WTC11 (cell line): Measurements from ENCODE around the gene BNIP1. TPM values are rescaled to one million over a fixed set of nuclear protein-coding genes. Genes with fewer than 3 reads are reported as not detected.

Source experiments
- AFF4 ChIP-seq: sonication (generic); formaldehyde crosslinking; IDR thresholded peaks from 2 replicates; pipeline ENCODE4 v1.8.1; 2023; ENCODE audit warnings: mild to moderate bottlenecking, missing genetic modification reagents, borderline replicate concordance
- ATF1 ChIP-seq: sonication (generic); formaldehyde crosslinking; IDR thresholded peaks from 2 replicates; pipeline ENCODE4 v1.8.1; 2023; ENCODE audit warnings: mild to moderate bottlenecking, moderate library complexity, missing genetic modification reagents
- ATF3 ChIP-seq: sonication (generic); formaldehyde crosslinking; conservative IDR thresholded peaks from 2 replicates; pipeline ENCODE4 v1.8.1; 2022; ENCODE audit warnings: mild to moderate bottlenecking, missing genetic modification reagents
- CREB1 ChIP-seq: sonication (generic); formaldehyde crosslinking; IDR thresholded peaks from 2 replicates; pipeline ENCODE4 v1.8.0; 2023; ENCODE audit warnings: mild to moderate bottlenecking, missing genetic modification reagents
- EMX1 ChIP-seq: fragments of 250-450 bp; sonication (Bioruptor Pico); IDR thresholded peaks from 2 replicates; pipeline ENCODE4 v1.8.0; 2021; ENCODE audit warnings: mild to moderate bottlenecking
- FOXK1 ChIP-seq: sonication (generic); formaldehyde crosslinking; IDR thresholded peaks from 2 replicates; pipeline ENCODE4 v1.8.0; 2022; ENCODE audit warnings: mild to moderate bottlenecking, moderate library complexity, missing genetic modification reagents
- FOXP1 ChIP-seq: sonication (generic); formaldehyde crosslinking; IDR thresholded peaks from 2 replicates; pipeline ENCODE4 v1.8.0; 2022; ENCODE audit warnings: missing genetic modification reagents, mild to moderate bottlenecking, moderate library complexity, borderline replicate concordance
- HMGA2 ChIP-seq: fragments of 250-450 bp; sonication (Bioruptor Pico); IDR thresholded peaks from 2 replicates; pipeline ENCODE4 v1.4.0; 2021; ENCODE audit warnings: mild to moderate bottlenecking, moderate library complexity
- HMGXB4 ChIP-seq: sonication (generic); formaldehyde crosslinking; IDR thresholded peaks from 2 replicates; pipeline ENCODE4 v1.8.1; 2023; ENCODE audit warnings: mild to moderate bottlenecking, moderate library complexity, missing genetic modification reagents
- JAZF1 ChIP-seq: fragments of 250-450 bp; sonication (Bioruptor Pico); IDR thresholded peaks from 2 replicates; pipeline ENCODE4 v1.9.0; 2021; ENCODE audit warnings: moderate library complexity, mild to moderate bottlenecking, inconsistent platforms
- JUN ChIP-seq: sonication (generic); formaldehyde crosslinking; IDR thresholded peaks from 2 replicates; pipeline ENCODE4 v1.8.0; 2023; ENCODE audit warnings: mild to moderate bottlenecking, missing genetic modification reagents
- MAX ChIP-seq: sonication (generic); formaldehyde crosslinking; IDR thresholded peaks from 2 replicates; pipeline ENCODE4 v1.8.0; 2022; ENCODE audit warnings: mild to moderate bottlenecking, missing genetic modification reagents
- MYBL2 ChIP-seq: sonication (generic); formaldehyde crosslinking; IDR thresholded peaks from 2 replicates; pipeline ENCODE4 v1.8.1; 2023; ENCODE audit warnings: mild to moderate bottlenecking, moderate library complexity, missing genetic modification reagents
- NFE2L1 ChIP-seq: sonication (generic); formaldehyde crosslinking; IDR thresholded peaks from 2 replicates; pipeline ENCODE4 v1.8.1; 2023; ENCODE audit warnings: missing genetic modification reagents
- NR2C2 ChIP-seq: sonication (generic); formaldehyde crosslinking; IDR thresholded peaks from 2 replicates; pipeline ENCODE4 v1.8.0; 2022; ENCODE audit warnings: mild to moderate bottlenecking, missing genetic modification reagents
- OVOL2 ChIP-seq: fragments of 250-450 bp; sonication (Bioruptor Pico); IDR thresholded peaks from 2 replicates; pipeline ENCODE4 v1.9.0; 2021; ENCODE audit warnings: mild to moderate bottlenecking, borderline replicate concordance
- RORB ChIP-seq: fragments of 250-450 bp; sonication (Bioruptor Pico); IDR thresholded peaks from 2 replicates; pipeline ENCODE4 v1.9.0; 2021; ENCODE audit warnings: mild to moderate bottlenecking
- SMAD4 ChIP-seq: sonication (generic); formaldehyde crosslinking; IDR thresholded peaks from 2 replicates; pipeline ENCODE4 v1.8.0; 2022; ENCODE audit warnings: mild to moderate bottlenecking, missing genetic modification reagents
- SOX15 ChIP-seq: fragments of 250-450 bp; sonication (Bioruptor Pico); IDR thresholded peaks from 2 replicates; pipeline ENCODE4 v1.9.0; 2021; ENCODE audit warnings: mild to moderate bottlenecking
- TCF7 ChIP-seq: sonication (generic); formaldehyde crosslinking; IDR thresholded peaks from 2 replicates; pipeline ENCODE4 v1.8.0; 2022; ENCODE audit warnings: mild to moderate bottlenecking, low read depth, missing genetic modification reagents, moderate library complexity
- TEAD1 ChIP-seq: sonication (generic); formaldehyde crosslinking; IDR thresholded peaks from 2 replicates; pipeline ENCODE4 v1.8.0; 2022; ENCODE audit warnings: mild to moderate bottlenecking, missing genetic modification reagents
- TEAD4 ChIP-seq: sonication (generic); formaldehyde crosslinking; IDR thresholded peaks from 2 replicates; pipeline ENCODE4 v1.8.0; 2022; ENCODE audit warnings: mild to moderate bottlenecking, missing genetic modification reagents
- TP53 ChIP-seq: sonication (generic); formaldehyde crosslinking; IDR thresholded peaks from 2 replicates; pipeline ENCODE4 v1.8.1; 2023; ENCODE audit warnings: mild to moderate bottlenecking, missing genetic modification reagents
- ZNF121 ChIP-seq: sonication (generic); formaldehyde crosslinking; IDR thresholded peaks from 2 replicates; pipeline ENCODE4 v1.8.0; 2023; ENCODE audit warnings: missing genetic modification reagents
- ZNF671 ChIP-seq: fragments of 250-450 bp; sonication (Bioruptor Pico); IDR thresholded peaks from 2 replicates; pipeline ENCODE4 v1.8.0; 2021; ENCODE audit warnings: mild to moderate bottlenecking
- total RNA-seq: library from RNA; stranded (reverse); gene quantifications from 3 replicates; pipeline ENCODE4 v1.2.3, GENCODE V29; 2021
- TF ChIP-seq, protein P1 (sequence below): sonication (generic); formaldehyde crosslinking; IDR thresholded peaks from 2 replicates; pipeline ENCODE4 v1.8.0; 2022; ENCODE audit warnings: mild to moderate bottlenecking, missing genetic modification reagents
- TF ChIP-seq, protein P2 (sequence below): sonication (generic); formaldehyde crosslinking; IDR thresholded peaks from 2 replicates; pipeline ENCODE4 v1.8.1; 2023; ENCODE audit warnings: mild to moderate bottlenecking, missing genetic modification reagents, moderate library complexity
- TF ChIP-seq, protein P3 (sequence below): sonication (generic); formaldehyde crosslinking; conservative IDR thresholded peaks from 2 replicates; pipeline ENCODE4 v1.8.1; 2023; ENCODE audit warnings: mild to moderate bottlenecking, low read depth, missing genetic modification reagents, moderate library complexity

Gene BNIP1
- total RNA-seq, 1 experiment from 2014 or later: 15.4 TPM

DNA sequence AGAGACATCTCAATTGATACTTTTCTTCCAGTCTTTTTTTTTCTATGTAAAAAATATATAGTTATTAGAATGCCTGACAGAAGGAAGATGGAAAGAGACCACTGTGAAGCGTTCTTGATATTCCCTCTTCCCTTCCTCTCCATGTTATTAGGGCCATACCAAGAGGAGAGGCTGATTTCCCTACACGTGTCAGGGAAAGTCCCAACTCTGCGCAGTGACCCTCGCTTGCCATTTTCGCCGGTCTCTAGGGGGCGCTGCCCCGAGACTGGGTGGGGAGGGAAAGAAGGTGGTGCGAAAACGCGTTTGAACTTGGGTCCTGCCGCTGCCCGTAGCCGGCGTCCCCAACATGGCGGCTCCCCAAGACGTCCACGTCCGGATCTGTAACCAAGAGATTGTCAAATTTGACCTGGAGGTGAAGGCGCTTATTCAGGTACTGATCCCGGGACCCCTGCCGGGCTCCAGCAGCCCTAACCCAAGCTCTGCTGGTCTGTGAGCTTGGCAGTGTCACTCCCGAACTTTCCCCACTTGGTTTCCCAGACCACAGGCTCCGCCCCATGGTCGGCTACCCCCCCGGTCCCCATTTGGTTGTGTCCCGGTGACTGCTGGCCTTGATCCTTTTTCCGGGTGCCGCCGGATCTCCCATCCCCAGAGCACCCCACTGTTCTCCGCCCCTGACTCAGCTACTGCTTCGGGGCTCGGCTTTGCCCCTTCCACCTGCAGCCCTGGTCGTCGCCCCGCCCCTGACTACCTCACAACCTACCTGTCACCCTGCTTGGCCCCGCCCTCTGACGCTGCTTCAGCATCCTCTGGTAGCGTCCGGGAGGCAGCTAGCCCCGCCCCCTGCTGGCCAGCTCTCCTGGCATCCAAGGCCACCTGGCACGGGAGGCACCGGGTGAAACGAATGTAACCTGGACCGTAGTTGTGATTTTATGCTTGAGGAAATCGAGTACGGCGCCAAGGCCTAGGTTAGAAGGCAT is at the start of gene BNIP1 (continued):
- no peak for TF ChIP-seq ATF1 (CRISPR knock-in tag)
- peak; percentile 77 for TF ChIP-seq MAX (CRISPR knock-in tag)
- no peak for TF ChIP-seq ATF3 (CRISPR knock-in tag)
- no peak for TF ChIP-seq JUN
- TF ChIP-seq, protein P1, sequence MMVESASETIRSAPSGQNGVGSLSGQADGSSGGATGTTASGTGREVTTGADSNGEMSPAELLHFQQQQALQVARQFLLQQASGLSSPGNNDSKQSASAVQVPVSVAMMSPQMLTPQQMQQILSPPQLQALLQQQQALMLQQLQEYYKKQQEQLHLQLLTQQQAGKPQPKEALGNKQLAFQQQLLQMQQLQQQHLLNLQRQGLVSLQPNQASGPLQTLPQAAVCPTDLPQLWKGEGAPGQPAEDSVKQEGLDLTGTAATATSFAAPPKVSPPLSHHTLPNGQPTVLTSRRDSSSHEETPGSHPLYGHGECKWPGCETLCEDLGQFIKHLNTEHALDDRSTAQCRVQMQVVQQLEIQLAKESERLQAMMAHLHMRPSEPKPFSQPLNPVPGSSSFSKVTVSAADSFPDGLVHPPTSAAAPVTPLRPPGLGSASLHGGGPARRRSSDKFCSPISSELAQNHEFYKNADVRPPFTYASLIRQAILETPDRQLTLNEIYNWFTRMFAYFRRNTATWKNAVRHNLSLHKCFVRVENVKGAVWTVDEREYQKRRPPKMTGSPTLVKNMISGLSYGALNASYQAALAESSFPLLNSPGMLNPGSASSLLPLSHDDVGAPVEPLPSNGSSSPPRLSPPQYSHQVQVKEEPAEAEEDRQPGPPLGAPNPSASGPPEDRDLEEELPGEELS (CRISPR knock-in tag): peak; percentile 66; the same call in 1 of the 2 replicates
- TF ChIP-seq ZNF671 (CRISPR knock-in tag): no peak
- TF ChIP-seq ZNF121 (CRISPR knock-in tag): no peak
- no peak; the same call in 1 of the 2 replicates for TF ChIP-seq HMGXB4 (CRISPR knock-in tag)
- peak; percentile 22; the same call in 1 of the 2 replicates for TF ChIP-seq MYBL2
- no peak for TF ChIP-seq FOXP1 (CRISPR knock-in tag)
- no peak for TF ChIP-seq CREB1
- no peak for TF ChIP-seq SMAD4 (CRISPR knock-in tag)
- no peak for TF ChIP-seq AFF4 (CRISPR knock-in tag)
- no peak for TF ChIP-seq JAZF1 (CRISPR knock-in tag)
- TF ChIP-seq NFE2L1 (CRISPR knock-in tag): 0 out of 2 replicates have a peak, but pooled peaks have one; percentile 35
- no peak for TF ChIP-seq OVOL2 (CRISPR knock-in tag)
- no peak for TF ChIP-seq NR2C2 (CRISPR knock-in tag)
- TF ChIP-seq TP53 (CRISPR knock-in tag): no peak
- no peak for TF ChIP-seq TEAD4 (CRISPR knock-in tag)
- TF ChIP-seq FOXK1 (CRISPR knock-in tag): peak; percentile 79; the same call in 1 of the 2 replicates
- TF ChIP-seq HMGA2: no peak
- no peak for TF ChIP-seq SOX15 (CRISPR knock-in tag)
- TF ChIP-seq, protein P2, sequence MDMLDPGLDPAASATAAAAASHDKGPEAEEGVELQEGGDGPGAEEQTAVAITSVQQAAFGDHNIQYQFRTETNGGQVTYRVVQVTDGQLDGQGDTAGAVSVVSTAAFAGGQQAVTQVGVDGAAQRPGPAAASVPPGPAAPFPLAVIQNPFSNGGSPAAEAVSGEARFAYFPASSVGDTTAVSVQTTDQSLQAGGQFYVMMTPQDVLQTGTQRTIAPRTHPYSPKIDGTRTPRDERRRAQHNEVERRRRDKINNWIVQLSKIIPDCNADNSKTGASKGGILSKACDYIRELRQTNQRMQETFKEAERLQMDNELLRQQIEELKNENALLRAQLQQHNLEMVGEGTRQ: peak; percentile 21; the same call in 1 of the 2 replicates
- TF ChIP-seq, protein P3, sequence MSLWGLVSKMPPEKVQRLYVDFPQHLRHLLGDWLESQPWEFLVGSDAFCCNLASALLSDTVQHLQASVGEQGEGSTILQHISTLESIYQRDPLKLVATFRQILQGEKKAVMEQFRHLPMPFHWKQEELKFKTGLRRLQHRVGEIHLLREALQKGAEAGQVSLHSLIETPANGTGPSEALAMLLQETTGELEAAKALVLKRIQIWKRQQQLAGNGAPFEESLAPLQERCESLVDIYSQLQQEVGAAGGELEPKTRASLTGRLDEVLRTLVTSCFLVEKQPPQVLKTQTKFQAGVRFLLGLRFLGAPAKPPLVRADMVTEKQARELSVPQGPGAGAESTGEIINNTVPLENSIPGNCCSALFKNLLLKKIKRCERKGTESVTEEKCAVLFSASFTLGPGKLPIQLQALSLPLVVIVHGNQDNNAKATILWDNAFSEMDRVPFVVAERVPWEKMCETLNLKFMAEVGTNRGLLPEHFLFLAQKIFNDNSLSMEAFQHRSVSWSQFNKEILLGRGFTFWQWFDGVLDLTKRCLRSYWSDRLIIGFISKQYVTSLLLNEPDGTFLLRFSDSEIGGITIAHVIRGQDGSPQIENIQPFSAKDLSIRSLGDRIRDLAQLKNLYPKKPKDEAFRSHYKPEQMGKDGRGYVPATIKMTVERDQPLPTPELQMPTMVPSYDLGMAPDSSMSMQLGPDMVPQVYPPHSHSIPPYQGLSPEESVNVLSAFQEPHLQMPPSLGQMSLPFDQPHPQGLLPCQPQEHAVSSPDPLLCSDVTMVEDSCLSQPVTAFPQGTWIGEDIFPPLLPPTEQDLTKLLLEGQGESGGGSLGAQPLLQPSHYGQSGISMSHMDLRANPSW (CRISPR knock-in tag): no peak
- no peak for TF ChIP-seq TEAD1 (CRISPR knock-in tag)
- TF ChIP-seq RORB (CRISPR knock-in tag): no peak
- no peak for TF ChIP-seq TCF7 (CRISPR knock-in tag)
- TF ChIP-seq EMX1: no peak
